Measurements from ENCODE around the gene ROBO4.

ROBO4 gene

GRCh38 chr11:124897674-124898262 lies at the start of gene ROBO4:
Gene ROBO4, minus strand, starts transcription at chr11:124897865. Its CDS starts 70 bp downstream, at chr11:124897795.
- DNase-seq, result no peak

- DNase-seq, result no peak
Observed at GRCh38 chr11:124946735-124947141, 49.1 kb upstream of the ROBO4 start.

GRCh38 chr11:124945826-124946225 lies 48.2 kb upstream of the ROBO4 start:
- no peak for DNase-seq

GRCh38 chr11:124944565-124944964 lies 46.9 kb upstream of the ROBO4 start:
- no peak for DNase-seq

- DNase-seq, result no peak
Observed at GRCh38 chr11:124943741-124944140, 46.1 kb upstream of the ROBO4 start.

GRCh38 chr11:124943254-124943616 lies 45.6 kb upstream of the ROBO4 start:
- DNase-seq, result no peak

- no peak for DNase-seq
Observed at GRCh38 chr11:124942466-124943253, 45.0 kb upstream of the ROBO4 start.

GRCh38 chr11:124941703-124942102 lies 44.0 kb upstream of the ROBO4 start:
- no peak for DNase-seq

GRCh38 chr11:124938970-124939369 lies 41.3 kb upstream of the ROBO4 start:
- no peak for DNase-seq

- no peak for DNase-seq
Observed at GRCh38 chr11:124938206-124938765, 40.6 kb upstream of the ROBO4 start.

- no peak for DNase-seq
Observed at GRCh38 chr11:124937336-124937935, 39.8 kb upstream of the ROBO4 start.

- no peak for DNase-seq
Observed at GRCh38 chr11:124935548-124936514, 38.2 kb upstream of the ROBO4 start, which contains the start of gene HEPACAM. Gene HEPACAM, minus strand, starts transcription at chr11:124936047. Its CDS starts 41 bp downstream, at chr11:124936006.

- DNase-seq, result no peak
Observed at GRCh38 chr11:124934862-124935547, 37.3 kb upstream of the ROBO4 start.

GRCh38 chr11:124930799-124931198 lies 33.1 kb upstream of the ROBO4 start:
- no peak for DNase-seq

- DNase-seq, result no peak
Observed at GRCh38 chr11:124928942-124929665, 31.4 kb upstream of the ROBO4 start.

GRCh38 chr11:124923296-124923695 lies 25.6 kb upstream of the ROBO4 start:
- peak in 1 of 2 donors; percentile 13 for DNase-seq

GRCh38 chr11:124922831-124923230 lies 25.2 kb upstream of the ROBO4 start:
- DNase-seq, result no peak

- peak; percentile 84 for DNase-seq
Observed at GRCh38 chr11:124920870-124921609, 23.4 kb upstream of the ROBO4 start.

GRCh38 chr11:124920356-124920755 lies 22.7 kb upstream of the ROBO4 start:
- DNase-seq, result no peak

GRCh38 chr11:124919898-124920297 lies 22.2 kb upstream of the ROBO4 start:
- DNase-seq, result no peak
